Heart right ventricle (tissue), 16 donors: ENCODE data around the gene CYTH4. TPM values are rescaled to one million over a fixed set of nuclear protein-coding genes. Genes with fewer than 3 reads are reported as not detected.
A peak's percentile ranks its signal among the peaks of the same experiment; 100 is the strongest.

Experiments used
- ATAC-seq, 8 donors: fragments of 200-7000 bp; cut with Tn5 transposase; one replicate each; pipeline ENCODE4 v1.9.1; 2020; ENCODE audit warnings: mild to moderate bottlenecking in 8 of 8, moderate library complexity in 8 of 8, moderate number of reproducible peaks in 1 of 8
- DNase-seq, 2 donors: peaks; one replicate each; pipeline ENCODE4 v3.0.0-alpha.2; 2020
- H3K27ac ChIP-seq, 10 donors: fragments of 200-600 bp; sonication (generic) in 2 of 10; one replicate each; pipeline versions ENCODE4 v1.5.0 to v1.8.0; 2020 to 2022; ENCODE audit warnings: mild to moderate bottlenecking in 3 of 10
- H3K27me3 ChIP-seq, 7 donors: fragments of 200-600 bp; one replicate each; pipeline ENCODE4 v1.8.0; 2021 to 2022; ENCODE audit warnings: mild to moderate bottlenecking in 2 of 7
- H3K36me3 ChIP-seq, 9 donors: fragments of 200-600 bp; sonication (generic) in 1 of 9; one replicate each; pipeline versions ENCODE4 v1.5.0 to v1.8.0; 2020 to 2022; ENCODE audit warnings: mild to moderate bottlenecking in 2 of 9
- H3K4me1 ChIP-seq, 9 donors: fragments of 200-600 bp; sonication (generic) in 1 of 9; one replicate each; pipeline versions ENCODE4 v1.5.0 to v1.8.0; 2020 to 2022; ENCODE audit warnings: mild to moderate bottlenecking in 4 of 9
- H3K4me3 ChIP-seq, 10 donors: fragments of 200-600 bp; sonication (generic) in 2 of 10; one replicate each; pipeline versions ENCODE4 v1.5.0 to v1.8.0; 2020 to 2022; ENCODE audit warnings: mild to moderate bottlenecking in 7 of 10, moderate library complexity in 2 of 10
- H3K9me3 ChIP-seq, 11 donors: fragments of 200-600 bp in 10 of 11; sonication (generic) in 2 of 11; one replicate each; pipeline versions ENCODE4 v1.5.0 to v1.8.0; 2013 to 2022; ENCODE audit warnings: mild to moderate bottlenecking in 2 of 11, control low read depth in 1 of 11, moderate library complexity in 1 of 11
- whole genome bisulfite sequencing, 2 donors: extraction: QIAGEN DNeasy Blood & Tissue Kit; methylation state at CpG; one replicate each; pipeline ENCODE4 v1.1.7; 2013; ENCODE audit warnings: inconsistent platforms in 1 of 2; 5-methylcytosine and 5-hydroxymethylcytosine counted together
- intact Hi-C, 10 donors: fragments of 100-400 bp; cut with DNase I; formaldehyde crosslinking; loops; one replicate each; pipeline versions ENCODE4 v1.11.1 to v1.14.2; 2022
- polyA plus RNA-seq, 2 donors: library from polyadenylated mRNA; stranded (reverse); fragments of 200-250 nt; gene quantifications; one replicate each; pipeline ENCODE4 v1.2.3, GENCODE V29; 2013
- total RNA-seq, 10 donors: library from RNA; stranded (reverse); fragmentation: NEBNext Ultra II Directional in 3 of 10; extraction: Animal tissue kit (Norgen Biotek cat#: 25700) in 3 of 10; gene quantifications; one replicate each; pipeline versions ENCODE4 v1.2.1 to v1.2.4, GENCODE V29; 2021 to 2023
- TF ChIP-seq, protein P1 (sequence below), 9 donors: fragments of 200-600 bp; sonication (generic) in 2 of 9; IDR thresholded peaks; one replicate each; pipeline versions ENCODE4 v1.5.0 to v1.8.0; 2021 to 2022; ENCODE audit warnings: antibody characterized with exemption in 9 of 9, mild to moderate bottlenecking in 5 of 9, moderate library complexity in 1 of 9
- donor health status: Arrhythmogenic right ventricular cardiomyopathy.
- donor health status: ischemic (EF 13 %, LVEDD 7.1; RV severe dilation, severe dysfunction).
- donor health status: healthy with polysubstance abuse.
- donor health status: DM: no; HTN: yes; CAD: no.
- donor health status: DM: no; HTN: no; CAD: no.
- donor health status: ischemic (EF 25% LVEDD 6.9; RV normal size, moderate dysfunction).
- donor health status: ischemic (EF 25% LVEDD 5.7; RV mildly dilated, moderate dysfunction).
- donor health status: healthy.
- donor health status: DM: yes; HTN: yes; CAD: no.
- donor health status: Ischemic cardiomyopathy.
- donor health status: ischemic (EF 35%, LVEDD 5.7; RV mildly dilated, moderate dysfunction).
- donor health status: nonischemic (EF 11% LVEDD 7.7; RV severe dilation, severe dysfunction).
- donor health status: DM: yes; HTN: yes; CAD: no.
- donor health status: PGD.
- donor health status: ischemic (EF 29% LVEDD 5.4; RV normal size, mild dysfunction).
- donor health status: nonischemic (EF 23%, LVEDD 6.1; RV moderate dilation, normal function).

CYTH4 gene
- total and polyA plus RNA-seq, 12 donors = 1.8 to 29.3 (median 4.3) TPM

DNA sequence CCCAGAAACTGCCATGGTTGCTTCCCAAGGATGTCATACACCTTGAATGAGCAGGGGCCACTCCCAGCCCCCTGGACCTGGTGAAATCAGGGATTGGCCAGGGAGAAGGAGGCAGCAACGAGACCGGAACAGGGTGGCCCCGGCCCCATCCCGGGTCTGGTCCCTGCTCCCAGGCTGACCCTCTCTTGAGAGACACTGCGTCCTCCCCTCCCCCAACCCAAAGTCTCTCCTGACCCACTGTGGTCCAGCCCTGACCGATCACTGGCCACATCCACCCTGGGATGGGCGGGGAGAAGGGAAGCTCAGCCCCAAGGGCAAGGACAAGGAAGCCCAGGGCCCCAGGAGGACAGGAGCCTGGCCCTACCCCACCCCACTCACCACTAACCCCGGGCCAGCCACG lies 12.4 kb downstream of the CYTH4 start:
- TF ChIP-seq, protein P1, sequence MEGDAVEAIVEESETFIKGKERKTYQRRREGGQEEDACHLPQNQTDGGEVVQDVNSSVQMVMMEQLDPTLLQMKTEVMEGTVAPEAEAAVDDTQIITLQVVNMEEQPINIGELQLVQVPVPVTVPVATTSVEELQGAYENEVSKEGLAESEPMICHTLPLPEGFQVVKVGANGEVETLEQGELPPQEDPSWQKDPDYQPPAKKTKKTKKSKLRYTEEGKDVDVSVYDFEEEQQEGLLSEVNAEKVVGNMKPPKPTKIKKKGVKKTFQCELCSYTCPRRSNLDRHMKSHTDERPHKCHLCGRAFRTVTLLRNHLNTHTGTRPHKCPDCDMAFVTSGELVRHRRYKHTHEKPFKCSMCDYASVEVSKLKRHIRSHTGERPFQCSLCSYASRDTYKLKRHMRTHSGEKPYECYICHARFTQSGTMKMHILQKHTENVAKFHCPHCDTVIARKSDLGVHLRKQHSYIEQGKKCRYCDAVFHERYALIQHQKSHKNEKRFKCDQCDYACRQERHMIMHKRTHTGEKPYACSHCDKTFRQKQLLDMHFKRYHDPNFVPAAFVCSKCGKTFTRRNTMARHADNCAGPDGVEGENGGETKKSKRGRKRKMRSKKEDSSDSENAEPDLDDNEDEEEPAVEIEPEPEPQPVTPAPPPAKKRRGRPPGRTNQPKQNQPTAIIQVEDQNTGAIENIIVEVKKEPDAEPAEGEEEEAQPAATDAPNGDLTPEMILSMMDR (IDR thresholded peaks at IDR 0.05) = no peak
- Histone ChIP-seq H3K4me1 (peaks cover 0 to 57% (median 0%) of the 10 kb centered on the region in 9 donors), H3K27me3 (peaks cover 0 to 40% (median 22%) of the 10 kb centered on the region in 7 donors), H3K4me3 (no peak overlapping the region), H3K27ac (no peak overlapping the region), H3K9me3 (peaks cover 0 to 7% (median 0%) of the 10 kb centered on the region in 11 donors), H3K36me3 (peaks cover 0 to 90% (median 0%) of the 10 kb centered on the region in 9 donors)
- no peak for DNase-seq
- 58 to 65% methylated on average over 9 of the region's 9 CpGs for WGBS, 2 donors
- ATAC-seq = peak in 1 of 8 donors; percentile 31
- intact Hi-C loops = no loop called here

GRCh38 chr22:37295213-37295886 lies 13.0 kb downstream of the CYTH4 start:
- peaks cover 0 to 57% (median 0%) of the 10 kb centered on the region in 9 donors for H3K4me1 ChIP-seq
- no peak overlapping the region for H3K4me3 ChIP-seq
- TF ChIP-seq, protein P1 (IDR thresholded peaks at IDR 0.05) = no peak
- H3K9me3 ChIP-seq = peaks cover 0 to 7% (median 0%) of the 10 kb centered on the region in 11 donors
- ATAC-seq (no peak), DNase-seq (no peak)
- peaks cover 0 to 46% (median 22%) of the 10 kb centered on the region in 7 donors for H3K27me3 ChIP-seq
- H3K36me3 ChIP-seq = peaks cover 0 to 92% (median 0%) of the 10 kb centered on the region in 9 donors
- no peak overlapping the region for H3K27ac ChIP-seq
- WGBS, 2 donors = 76 to 79% methylated on average over 18 of the region's 18 CpGs
- intact Hi-C loops = no loop called here

DNA sequence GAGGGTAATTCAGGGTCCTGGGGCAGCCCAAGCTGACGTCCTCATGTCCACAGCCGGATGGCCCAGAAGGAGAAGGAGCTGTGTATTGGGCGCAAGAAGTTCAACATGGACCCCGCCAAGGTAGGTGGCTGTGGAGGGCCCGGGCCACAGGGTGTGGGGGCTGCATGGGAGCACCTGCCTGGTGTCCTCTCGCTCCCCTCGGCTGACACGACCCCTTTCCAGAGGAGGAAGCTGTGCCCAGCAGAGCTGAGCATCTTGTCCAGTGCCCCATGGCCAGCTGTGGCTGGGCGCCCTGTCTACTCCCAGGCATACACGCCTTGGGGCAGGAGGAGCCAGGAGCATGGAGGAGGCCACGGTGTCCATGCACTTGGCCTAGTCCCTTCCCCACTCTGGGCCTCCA lies 13.6 kb downstream of the CYTH4 start:
- 91% methylated on average over 11 of the region's 11 CpGs for WGBS, 2 donors
- H3K27ac ChIP-seq = no peak overlapping the region
- H3K36me3 ChIP-seq = peaks cover 0 to 92% (median 0%) of the 10 kb centered on the region in 9 donors
- DNase-seq = no peak
- TF ChIP-seq, protein P1 (IDR thresholded peaks at IDR 0.05) = no peak
- ATAC-seq = peak in 2 of 8 donors; percentile 5 to 12
- H3K4me1 ChIP-seq = peaks cover 0 to 57% (median 0%) of the 10 kb centered on the region in 9 donors
- H3K9me3 ChIP-seq = peaks cover 0 to 7% (median 0%) of the 10 kb centered on the region in 11 donors
- H3K27me3 ChIP-seq = peaks cover 0 to 51% (median 24%) of the 10 kb centered on the region in 7 donors
- H3K4me3 ChIP-seq = no peak overlapping the region
- intact Hi-C loops = loop anchor here in 1 of 10 donors (2.0 kb wide), 1 partner anchor 43 kb away; no protein-coding TSS in a partner anchor

DNA sequence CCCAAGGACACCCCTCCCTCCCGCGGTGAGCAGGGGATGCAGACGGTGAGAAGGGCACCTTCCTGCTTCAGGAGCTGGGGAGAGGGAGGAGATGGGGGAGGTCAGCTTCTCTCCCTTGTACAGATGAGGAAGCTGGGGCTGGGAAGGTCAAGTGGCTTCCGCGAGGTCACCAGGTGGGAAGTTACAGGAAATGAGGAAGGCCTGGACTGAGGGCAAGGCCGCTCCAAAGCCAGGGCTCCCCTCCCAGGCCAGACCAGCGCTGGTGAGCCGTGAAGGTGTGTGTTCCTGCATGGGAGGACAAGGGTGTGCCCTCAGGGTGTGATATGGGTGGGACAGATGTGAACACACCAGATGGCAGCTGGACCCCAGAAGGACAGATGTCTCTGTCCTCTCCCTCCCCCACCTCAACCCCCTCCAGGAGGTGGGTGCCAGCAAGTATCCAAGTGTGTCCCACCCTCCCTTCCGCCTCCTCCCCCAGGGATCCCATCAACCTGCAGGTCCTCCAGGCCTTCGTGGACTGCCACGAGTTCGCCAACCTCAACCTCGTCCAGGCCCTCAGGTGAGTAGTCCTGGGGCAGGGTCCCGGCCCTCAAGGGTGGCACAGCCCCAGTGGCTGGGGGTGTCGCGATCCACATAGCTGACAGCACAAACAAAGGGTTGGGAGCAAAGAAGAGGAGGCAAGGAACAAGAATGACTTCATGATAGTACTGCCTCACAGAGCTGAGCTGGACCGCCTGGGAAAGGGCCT lies 16.6 kb downstream of the CYTH4 start:
- H3K27me3 ChIP-seq = peaks cover 0 to 28% (median 3%) of the 10 kb centered on the region in 7 donors

More for the DNA sequence above, 16.6 kb downstream of the CYTH4 start:
- WGBS, 2 donors = 78 to 82% methylated on average over 14 to 17 of the region's 17 CpGs
- ATAC-seq (peak in 2 of 8 donors; percentile 13 to 26), DNase-seq (no peak)
- peaks cover 0 to 83% (median 0%) of the 10 kb centered on the region in 9 donors for H3K4me1 ChIP-seq
- peaks cover 0 to 93% (median 0%) of the 10 kb centered on the region in 9 donors for H3K36me3 ChIP-seq
- intact Hi-C loops = no loop called here
- no peak overlapping the region for H3K4me3 ChIP-seq
- H3K9me3 ChIP-seq = no peaks in the 10 kb centered on the region
- peak overlapping the region in 1 of 10 donors; percentile 58 for H3K27ac ChIP-seq
- TF ChIP-seq, protein P1 (IDR thresholded peaks at IDR 0.05) = no peak
